OCI-LY7 (cell line): ENCODE measurements around the gene PIPOX. TPM values are rescaled to one million over a fixed set of nuclear protein-coding genes. Genes with fewer than 3 reads are reported as not detected.

ENCODE experiments used
- BruUV-seq: library from RNA; stranded (reverse); fragments of 400-500 nt; replicated peaks from 2 replicates; lab custom pipeline; 2021; lab: Mats Ljungman, UMichigan
- CTCF ChIA-PET: fragments of 300-600 bp; sonication (Branson Sonifier 250); formaldehyde crosslinking; loops from one replicate; lab custom pipeline; 2022; ENCODE audit warnings: antibody characterized with exemption; ENCODE audit not compliant: unreplicated experiment; lab: Charles Lee
- POLR2A ChIA-PET: fragments of 300-600 bp; sonication (Branson Sonifier 250); formaldehyde crosslinking; loops from one replicate; lab custom pipeline; 2022; ENCODE audit warnings: antibody characterized with exemption; lab: Charles Lee
- DNase-seq: peaks from one replicate; pipeline ENCODE4 v3.0.0-alpha.2; 2015; ENCODE audit warnings: low spot score
- H2AFZ ChIP-seq: fragments of 200-600 bp; sonication (generic), shearing (Covaris generic); 2 replicates; pipeline ENCODE4 v1.6.1; 2014; ENCODE audit warnings: mild to moderate bottlenecking, antibody characterized with exemption, low read length, moderate library complexity
- H3K27ac ChIP-seq: fragments of 200-600 bp; sonication (generic); 2 replicates; pipeline ENCODE4 v1.5.1; 2014; ENCODE audit warnings: mixed run types, low read depth, mild to moderate bottlenecking, moderate library complexity, low read length, inconsistent platforms; ENCODE audit not compliant: poor library complexity, severe bottlenecking
- H3K36me3 ChIP-seq: fragments of 200-600 bp; sonication (generic); 2 replicates; pipeline ENCODE4 v1.6.1; 2014; ENCODE audit warnings: mild to moderate bottlenecking, antibody characterized with exemption, low read length, moderate library complexity, mixed read lengths; ENCODE audit not compliant: insufficient read depth
- H3K4me1 ChIP-seq: fragments of 200-600 bp; sonication (generic); 2 replicates; pipeline ENCODE4 v1.5.1; 2014; ENCODE audit warnings: mild to moderate bottlenecking, low read length; ENCODE audit not compliant: insufficient read depth, poor library complexity, severe bottlenecking
- H3K4me2 ChIP-seq: fragments of 200-600 bp; sonication (generic); 2 replicates; pipeline ENCODE4 v1.6.1; 2014; ENCODE audit warnings: mild to moderate bottlenecking, low read length
- H3K4me3 ChIP-seq: fragments of 200-600 bp; sonication (generic); 2 replicates; pipeline ENCODE4 v1.5.1; 2014; ENCODE audit warnings: mild to moderate bottlenecking, low read depth, low read length; ENCODE audit not compliant: poor library complexity, severe bottlenecking
- H3K79me2 ChIP-seq: fragments of 200-600 bp; sonication (generic); 2 replicates; pipeline ENCODE4 v1.6.1; 2016; ENCODE audit warnings: low read depth, mild to moderate bottlenecking, low read length, moderate library complexity, mixed read lengths; ENCODE audit not compliant: insufficient read depth
- H3K9me2 ChIP-seq: fragments of 200-600 bp; sonication (generic); 2 replicates; pipeline ENCODE4 v1.6.1; 2016; ENCODE audit warnings: mild to moderate bottlenecking, low read length, mixed read lengths; ENCODE audit not compliant: insufficient read depth
- H3K9me3 ChIP-seq: fragments of 200-600 bp; sonication (generic); 2 replicates; pipeline ENCODE4 v1.6.1; 2014; ENCODE audit warnings: mild to moderate bottlenecking, mixed run types, low read length, mixed read lengths
- H4K20me1 ChIP-seq: fragments of 200-600 bp; sonication (generic); 2 replicates; pipeline ENCODE4 v1.6.1; 2014; ENCODE audit warnings: mild to moderate bottlenecking, antibody characterized with exemption, low read length, moderate library complexity, mixed read lengths; ENCODE audit not compliant: insufficient read depth
- EZH2phosphoT487 ChIP-seq: fragments of 200-600 bp; sonication (generic); IDR thresholded peaks from 2 replicates; pipeline ENCODE4 v1.6.1; 2018; ENCODE audit warnings: low read depth, borderline replicate concordance, mild to moderate bottlenecking, mixed run types, antibody characterized with exemption, low read length, moderate library complexity, mixed read lengths
- intact Hi-C: fragments of 100-400 bp; cut with micrococcal nuclease; formaldehyde crosslinking; loops from one replicate; pipeline ENCODE4 v1.10.0; 2022; ENCODE audit not compliant: unreplicated experiment
- total RNA-seq, 2 experiments: library from RNA; depleted of rRNA in 1 of 2; stranded (reverse); fragments of >200 nt in 1 of 2; shearing (Covaris generic) in 1 of 2; gene quantifications; 2 replicates each; pipeline ENCODE4 v1.2.3, GENCODE V29; 2014 to 2022
- TF ChIP-seq, protein P1 (sequence below): fragments of 200-600 bp; sonication (generic); conservative IDR thresholded peaks from 2 replicates; pipeline ENCODE4 v1.5.1; 2014; ENCODE audit warnings: mild to moderate bottlenecking, antibody characterized with exemption, low read length, moderate library complexity, mixed read lengths

Gene PIPOX
- total RNA-seq, 2 experiments from 2014 or later = 3.8 to 4.1 TPM

DNA sequence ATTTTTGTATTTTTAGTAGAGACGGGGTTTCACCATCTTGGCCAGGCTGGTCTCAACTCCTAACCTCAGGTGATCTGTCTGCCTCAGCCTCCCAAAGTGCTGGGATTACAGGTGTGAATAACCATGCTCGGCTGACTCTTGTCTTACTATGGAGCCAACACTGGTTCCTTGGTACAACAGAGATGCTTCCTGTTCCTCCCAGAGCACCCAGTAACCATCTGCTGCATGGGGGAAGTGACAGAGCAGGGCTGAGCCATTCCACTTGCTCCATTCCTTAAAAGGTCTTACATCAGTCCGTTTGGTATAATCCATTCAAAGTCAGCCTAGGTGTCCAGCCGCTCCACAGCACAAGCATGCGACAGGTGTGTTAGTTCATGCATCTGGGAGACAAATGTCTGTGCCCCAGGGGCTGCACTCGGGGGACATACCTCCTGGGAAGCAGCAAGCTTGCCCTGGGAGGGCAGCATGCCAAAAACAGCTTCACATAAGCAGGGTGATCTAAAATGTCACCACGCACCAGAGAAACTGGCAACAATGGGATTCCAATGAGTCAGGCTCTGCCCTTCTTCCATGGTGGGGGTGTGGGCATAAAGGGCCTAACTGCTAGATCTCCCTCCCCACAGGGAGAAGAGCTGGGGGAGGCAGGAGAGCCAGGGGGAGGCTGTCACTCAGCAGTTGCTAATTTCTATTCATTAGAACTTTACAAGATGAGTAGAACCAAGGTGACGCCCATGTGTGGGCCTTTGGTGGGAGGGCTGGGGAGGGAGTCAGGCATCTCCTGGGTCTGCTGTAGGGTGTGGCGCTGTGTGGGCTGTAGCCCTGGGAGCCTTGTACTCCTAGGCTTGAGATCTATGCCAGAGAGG is 35.5 kb downstream of the PIPOX start:
- Histone ChIP-seq H3K27ac (no peak overlapping the region), H3K4me2 (no peak overlapping the region), H3K79me2 (no peaks in the 10 kb centered on the region), H4K20me1 (no peaks in the 10 kb centered on the region), H3K9me3 (no peaks in the 10 kb centered on the region), H3K36me3 (peaks cover 35% of the 10 kb centered on the region; the same call in 1 of the 2 replicates), H3K4me3 (no peak overlapping the region), H3K9me2 (no peaks in the 10 kb centered on the region), H2AFZ (no peak overlapping the region), H3K4me1 (no peaks in the 10 kb centered on the region)
- no peak for DNase-seq
- POLR2A ChIA-PET = interaction anchor here (0.8 kb wide), 1 partner anchor 13 kb away, joined by 3 read pairs; no protein-coding TSS in a partner anchor
- CTCF ChIA-PET = interaction anchor here (1.4 kb wide), 1 partner anchor 113 kb away, joined by 4 read pairs; no protein-coding TSS in a partner anchor
- BruUV-seq = no TSS peak
- intact Hi-C loops = no loop called here
- no peak for TF ChIP-seq EZH2phosphoT487
- TF ChIP-seq, protein P1, sequence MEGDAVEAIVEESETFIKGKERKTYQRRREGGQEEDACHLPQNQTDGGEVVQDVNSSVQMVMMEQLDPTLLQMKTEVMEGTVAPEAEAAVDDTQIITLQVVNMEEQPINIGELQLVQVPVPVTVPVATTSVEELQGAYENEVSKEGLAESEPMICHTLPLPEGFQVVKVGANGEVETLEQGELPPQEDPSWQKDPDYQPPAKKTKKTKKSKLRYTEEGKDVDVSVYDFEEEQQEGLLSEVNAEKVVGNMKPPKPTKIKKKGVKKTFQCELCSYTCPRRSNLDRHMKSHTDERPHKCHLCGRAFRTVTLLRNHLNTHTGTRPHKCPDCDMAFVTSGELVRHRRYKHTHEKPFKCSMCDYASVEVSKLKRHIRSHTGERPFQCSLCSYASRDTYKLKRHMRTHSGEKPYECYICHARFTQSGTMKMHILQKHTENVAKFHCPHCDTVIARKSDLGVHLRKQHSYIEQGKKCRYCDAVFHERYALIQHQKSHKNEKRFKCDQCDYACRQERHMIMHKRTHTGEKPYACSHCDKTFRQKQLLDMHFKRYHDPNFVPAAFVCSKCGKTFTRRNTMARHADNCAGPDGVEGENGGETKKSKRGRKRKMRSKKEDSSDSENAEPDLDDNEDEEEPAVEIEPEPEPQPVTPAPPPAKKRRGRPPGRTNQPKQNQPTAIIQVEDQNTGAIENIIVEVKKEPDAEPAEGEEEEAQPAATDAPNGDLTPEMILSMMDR = no peak

DNA sequence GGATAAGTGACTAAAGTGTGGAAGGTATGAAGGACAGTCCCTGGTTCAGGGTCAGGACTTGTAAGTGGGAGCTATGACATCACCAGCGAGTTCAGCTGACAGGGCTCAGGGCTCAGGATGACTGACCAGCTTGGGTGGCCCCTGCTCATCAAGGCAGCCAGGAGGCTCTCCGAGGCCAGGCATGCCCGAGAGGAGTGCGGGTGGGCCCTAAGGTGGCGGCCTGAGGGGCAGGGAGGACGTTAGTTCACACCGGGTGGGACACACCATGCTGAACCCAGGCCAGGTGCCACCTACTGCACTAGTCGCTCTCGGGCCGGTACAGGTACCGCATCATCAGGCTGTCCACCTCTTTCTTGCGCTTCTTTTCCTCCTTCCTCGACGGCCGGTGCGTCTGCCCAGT is 36.5 kb downstream of the PIPOX start:
- Histone ChIP-seq H3K4me3 (no peak overlapping the region), H4K20me1 (no peaks in the 10 kb centered on the region), H3K79me2 (no peaks in the 10 kb centered on the region), H3K9me3 (no peaks in the 10 kb centered on the region), H3K4me2 (no peak overlapping the region), H3K36me3 (peaks cover 37% of the 10 kb centered on the region; the same call in 1 of the 2 replicates), H3K27ac (no peak overlapping the region), H3K4me1 (no peaks in the 10 kb centered on the region), H2AFZ (no peak overlapping the region), H3K9me2 (no peaks in the 10 kb centered on the region)
- ChIA-PET POLR2A (interaction anchor here (0.6 to 0.8 kb wide), 2 partner anchors 12 to 117 kb away, joined by 3 read pairs; no protein-coding TSS in a partner anchor), CTCF (interaction anchor here (1.4 kb wide), 1 partner anchor 114 kb away, joined by 4 read pairs; no protein-coding TSS in a partner anchor)
- intact Hi-C loops = no loop called here
- BruUV-seq = no TSS peak
- no peak for TF ChIP-seq EZH2phosphoT487
- TF ChIP-seq, protein P1 = no peak
- DNase-seq = no peak
